NCI-H82 treated with DMSO at 0.1 percent for 48 hours (cell line): ENCODE results near the gene SPON2.
"Not testable (repeated sequence)": the region's sequence is repeated elsewhere in the genome, so short reads cannot be mapped to it uniquely, and the experiment has no call there.

ENCODE experiments used
- DNase-seq: peaks from one replicate; lab custom pipeline; 2025; ENCODE audit not compliant: unreplicated experiment; lab: John Stamatoyannopoulos, UW

The SPON2 gene

GRCh38 chr4:1152290-1152689, 20.1 kb downstream of the SPON2 start:
- DNase-seq, result no peak

GRCh38 chr4:1151541-1151940, 20.8 kb downstream of the SPON2 start:
- DNase-seq, result no peak

GRCh38 chr4:1150875-1151274, 21.5 kb downstream of the SPON2 start:
- DNase-seq, result no peak

GRCh38 chr4:1139860-1140259, 32.5 kb downstream of the SPON2 start:
- no peak for DNase-seq

GRCh38 chr4:1137850-1138249, 34.5 kb downstream of the SPON2 start:
- no peak for DNase-seq

GRCh38 chr4:1137063-1137776, 35.2 kb downstream of the SPON2 start:
- DNase-seq, result no peak

- DNase-seq, result no peak
These were observed 36.3 kb downstream of the SPON2 start for GRCh38 chr4:1136048-1136447.

- no peak for DNase-seq
These were observed 39.4 kb downstream of the SPON2 start for GRCh38 chr4:1133033-1133432.

GRCh38 chr4:1130316-1131186, 41.8 kb downstream of the SPON2 start:
- peak; percentile 0 for DNase-seq

- no peak for DNase-seq
These were observed 45.9 kb downstream of the SPON2 start for GRCh38 chr4:1126506-1126905.

GRCh38 chr4:1125466-1125865, 46.9 kb downstream of the SPON2 start:
- not testable (repeated sequence) for DNase-seq

GRCh38 chr4:1124818-1125217, 47.6 kb downstream of the SPON2 start:
- no peak for DNase-seq

GRCh38 chr4:1122505-1122904, 49.9 kb downstream of the SPON2 start:
- no peak for DNase-seq
